ENCODE results near the gene CAMK1D.

The CAMK1D gene

GRCh38 chr10:12484941-12485805, 135.8 kb downstream of the CAMK1D start:
- Histone ChIP-seq H3K79me2 (ENCODE audit: low read length) (peaks cover 36% of the 10 kb centered on the region), H3K36me3 (replicated peaks; ENCODE audit: insufficient read depth, low read length) (no peaks in the 10 kb centered on the region), H3K4me2 (ENCODE audit: low read depth, low read length) (peak overlapping the region; percentile 60), H3K27ac (ENCODE audit: low read length) (peak overlapping the region; percentile 80), H3K9me2 (replicated peaks; ENCODE audit: insufficient read depth, low read length) (no peaks in the 10 kb centered on the region), H3F3A (ENCODE audit: insufficient read depth, low read length) (peaks cover 11% of the 10 kb centered on the region; the same call in 1 of the 2 replicates), H4K20me1 (ENCODE audit: insufficient read depth, low read length) (no peaks in the 10 kb centered on the region), H3K9me3 (replicated peaks; ENCODE audit: insufficient read depth, low read length) (no peaks in the 10 kb centered on the region), H3K4me3 (ENCODE audit: low read length) (peak overlapping the region; percentile 44), H3K4me1 (ENCODE audit: low read length) (peaks cover 11% of the 10 kb centered on the region), H3K9ac (ENCODE audit: low read length) (peak overlapping the region; percentile 66), H3K27me3 (replicated peaks; ENCODE audit: insufficient read depth, low read length) (no peaks in the 10 kb centered on the region), H2AFZ (ENCODE audit: low read length) (peak overlapping the region; percentile 21)
- peak; percentile 45 for TF ChIP-seq CTCF (IDR thresholded peaks at IDR 0.05; ENCODE audit: low read length)
- no peak for TF ChIP-seq EZH2 (optimal IDR thresholded peaks at IDR 0.05; ENCODE audit: low read depth, low read length)
- TF ChIP-seq EZH2phosphoT487 (IDR thresholded peaks at IDR 0.05; ENCODE audit: low read length), result no peak
- peak; percentile 75 for DNase-seq

- no peaks in the 10 kb centered on the region for H3K27me3 ChIP-seq (replicated peaks; ENCODE audit: insufficient read depth, low read length)
- no peak for TF ChIP-seq EZH2 (optimal IDR thresholded peaks at IDR 0.05; ENCODE audit: low read depth, low read length)
- H3K4me2 ChIP-seq (ENCODE audit: low read depth, low read length), result no peak overlapping the region
- no peak for DNase-seq
- H4K20me1 ChIP-seq (ENCODE audit: insufficient read depth, low read length), result no peaks in the 10 kb centered on the region
- H3K9me3 ChIP-seq (replicated peaks; ENCODE audit: insufficient read depth, low read length), result no peaks in the 10 kb centered on the region
- peaks cover 11% of the 10 kb centered on the region; the same call in 1 of the 2 replicates for H3F3A ChIP-seq (ENCODE audit: insufficient read depth, low read length)
- no peak overlapping the region for H3K9ac ChIP-seq (ENCODE audit: low read length)
- H3K79me2 ChIP-seq (ENCODE audit: low read length), result peaks cover 38% of the 10 kb centered on the region
- H3K4me1 ChIP-seq (ENCODE audit: low read length), result peaks cover 11% of the 10 kb centered on the region
- no peak overlapping the region for H3K27ac ChIP-seq (ENCODE audit: low read length)
- no peaks in the 10 kb centered on the region for H3K9me2 ChIP-seq (replicated peaks; ENCODE audit: insufficient read depth, low read length)
- H3K4me3 ChIP-seq (ENCODE audit: low read length), result no peak overlapping the region
- H2AFZ ChIP-seq (ENCODE audit: low read length), result no peak overlapping the region
- no peaks in the 10 kb centered on the region for H3K36me3 ChIP-seq (replicated peaks; ENCODE audit: insufficient read depth, low read length)
Observed at GRCh38 chr10:12487366-12487765, 138.0 kb downstream of the CAMK1D start.

GRCh38 chr10:12488626-12489025, 139.3 kb downstream of the CAMK1D start:
- Histone ChIP-seq H2AFZ (ENCODE audit: low read length) (no peak overlapping the region), H3K79me2 (ENCODE audit: low read length) (peaks cover 48% of the 10 kb centered on the region), H3K4me1 (ENCODE audit: low read length) (peaks cover 11% of the 10 kb centered on the region)

More at GRCh38 chr10:12488626-12489025, 139.3 kb downstream of the CAMK1D start:
- H3K36me3 ChIP-seq (replicated peaks; ENCODE audit: insufficient read depth, low read length), result no peaks in the 10 kb centered on the region
- no peaks in the 10 kb centered on the region for H3K9me2 ChIP-seq (replicated peaks; ENCODE audit: insufficient read depth, low read length)
- H3F3A ChIP-seq (ENCODE audit: insufficient read depth, low read length), result peaks cover 11% of the 10 kb centered on the region; the same call in 1 of the 2 replicates
- no peak overlapping the region for H3K4me2 ChIP-seq (ENCODE audit: low read depth, low read length)
- no peak for TF ChIP-seq CTCF (IDR thresholded peaks at IDR 0.05; ENCODE audit: low read length)
- no peak for TF ChIP-seq EZH2phosphoT487 (IDR thresholded peaks at IDR 0.05; ENCODE audit: low read length)
- no peak for TF ChIP-seq EZH2 (optimal IDR thresholded peaks at IDR 0.05; ENCODE audit: low read depth, low read length)
- H3K27me3 ChIP-seq (replicated peaks; ENCODE audit: insufficient read depth, low read length), result no peaks in the 10 kb centered on the region
- no peak for DNase-seq
- H3K4me3 ChIP-seq (ENCODE audit: low read length), result no peak overlapping the region
- H4K20me1 ChIP-seq (ENCODE audit: insufficient read depth, low read length), result no peaks in the 10 kb centered on the region
- no peak overlapping the region for H3K27ac ChIP-seq (ENCODE audit: low read length)
- no peaks in the 10 kb centered on the region for H3K9me3 ChIP-seq (replicated peaks; ENCODE audit: insufficient read depth, low read length)
- no peak overlapping the region for H3K9ac ChIP-seq (ENCODE audit: low read length)
